Urothelium cell line (cell line): Measurements from ENCODE around the gene GNB1L.
A peak's percentile ranks its signal among the peaks of the same experiment; 100 is the strongest.
"Not testable (repeated sequence)": the region's sequence is repeated elsewhere in the genome, so short reads cannot be mapped to it uniquely, and the experiment has no call there.

Experiments
- DNase-seq: peaks from one replicate; pipeline ENCODE4 v3.0.0; 2011; ENCODE audit warnings: low spot score, mixed read lengths
- FAIRE-seq: peaks from 2 replicates; lab custom pipeline; 2011; peaks lifted over from hg19 to GRCh38; lab: Jason Lieb, UNC

GNB1L gene

GRCh38 chr22:19890502-19891316 lies 36.0 kb upstream of the GNB1L start:
- DNase-seq (no peak), FAIRE-seq (peak; percentile 79)

- no peak for FAIRE-seq
Observed at GRCh38 chr22:19889951-19890350, 35.3 kb upstream of the GNB1L start.

GRCh38 chr22:19888131-19888746 lies 33.6 kb upstream of the GNB1L start:
- FAIRE-seq (peak; percentile 13), DNase-seq (no peak)

More at GRCh38 chr22:19889951-19890350, 35.3 kb upstream of the GNB1L start:
- no peak for DNase-seq

GRCh38 chr22:19887256-19887985 lies 32.7 kb upstream of the GNB1L start:
- DNase-seq, result no peak
- peak; percentile 96 for FAIRE-seq

- FAIRE-seq, result peak; percentile 55
- no peak for DNase-seq
Observed at GRCh38 chr22:19886605-19887255, 32.1 kb upstream of the GNB1L start.

GRCh38 chr22:19885841-19886592 lies 31.3 kb upstream of the GNB1L start:
- DNase-seq (no peak), FAIRE-seq (peak; percentile 68)

GRCh38 chr22:19884954-19885751 lies 30.5 kb upstream of the GNB1L start:
- FAIRE-seq, result peak; percentile 27
- DNase-seq, result no peak

GRCh38 chr22:19884161-19884953 lies 29.7 kb upstream of the GNB1L start:
- FAIRE-seq, result peak; percentile 65
- DNase-seq, result no peak

- DNase-seq, FAIRE-seq: not testable (repeated sequence)
Observed at GRCh38 chr22:19883446-19883845, 28.8 kb upstream of the GNB1L start.

GRCh38 chr22:19882446-19883381 lies 28.0 kb upstream of the GNB1L start:
- no peak for DNase-seq
- no peak for FAIRE-seq

GRCh38 chr22:19880786-19881569 lies 26.3 kb upstream of the GNB1L start:
- peak; percentile 98 for FAIRE-seq
- peak; percentile 99 for DNase-seq

GRCh38 chr22:19879992-19880785 lies 25.5 kb upstream of the GNB1L start:
- FAIRE-seq, result no peak
- DNase-seq, result no peak

- FAIRE-seq (no peak), DNase-seq (no peak)
Observed at GRCh38 chr22:19879643-19879991, 24.9 kb upstream of the GNB1L start.

GRCh38 chr22:19879246-19879570 lies 24.5 kb upstream of the GNB1L start:
- FAIRE-seq, result no peak
- no peak for DNase-seq

- no peak for DNase-seq
- no peak for FAIRE-seq
Observed at GRCh38 chr22:19878461-19879245, 24.0 kb upstream of the GNB1L start.
